ENCODE results near the gene SERGEF. TPM values are rescaled to one million over a fixed set of nuclear protein-coding genes. Genes with fewer than 3 reads are reported as not detected.

Gene SERGEF
- total RNA-seq, 1 donor from 2014 or later: 24.0 TPM

DNA sequence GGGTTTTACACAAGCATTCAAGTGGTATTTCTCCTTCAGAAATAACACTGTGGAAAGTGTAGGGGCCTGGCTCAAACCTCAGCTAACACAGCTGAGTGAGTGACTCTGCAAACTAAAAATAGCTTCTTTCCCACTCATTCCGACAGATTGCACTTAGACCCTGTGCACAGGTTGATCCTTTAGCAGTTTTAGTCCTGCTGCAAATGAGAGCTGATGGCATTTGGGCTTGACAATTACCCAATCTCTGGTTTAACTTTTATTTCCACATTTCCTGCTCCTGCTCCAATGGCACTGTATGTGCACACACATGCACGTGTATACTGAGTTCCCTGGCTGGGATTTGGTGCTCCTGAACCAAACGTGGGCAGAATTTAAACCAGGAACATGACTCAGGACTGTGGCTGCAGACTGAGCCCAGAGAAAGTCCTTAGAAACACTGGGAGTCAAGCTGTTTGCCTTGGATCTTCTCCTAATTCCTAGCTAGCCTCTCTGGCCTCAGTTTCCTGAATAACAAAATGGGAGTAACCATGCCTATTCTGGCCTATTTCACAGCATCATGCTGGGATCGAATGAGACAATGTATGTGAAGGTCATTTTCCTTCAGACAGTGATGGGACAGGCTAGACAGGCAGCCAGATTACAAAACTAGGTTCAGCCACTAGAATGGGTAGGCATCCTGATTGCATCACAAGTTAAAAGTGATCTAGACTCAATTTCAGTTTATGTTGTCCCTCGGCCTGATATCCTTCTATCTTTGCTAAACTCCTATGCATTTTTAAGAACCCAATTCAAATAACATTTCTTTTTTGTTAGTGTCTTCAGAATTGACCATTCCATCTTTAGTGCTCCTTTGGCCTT is 58.2 kb downstream of the SERGEF start:
- no peak overlapping the region for H3K4me3 Mint-ChIP-seq (ENCODE audit: unreplicated experiment)
- DNase-seq (ENCODE audit: extremely low spot score, unreplicated experiment): no peak
- H3K27me3 Mint-ChIP-seq (ENCODE audit: unreplicated experiment): no peaks in the 10 kb centered on the region
- H3K9me3 Mint-ChIP-seq (ENCODE audit: unreplicated experiment): no peaks in the 10 kb centered on the region
- H3K36me3 Mint-ChIP-seq (ENCODE audit: unreplicated experiment): peaks cover 31% of the 10 kb centered on the region
- H3K4me1 Mint-ChIP-seq (ENCODE audit: unreplicated experiment): no peaks in the 10 kb centered on the region
- no peak overlapping the region for H3K27ac Mint-ChIP-seq (ENCODE audit: unreplicated experiment)
- no peak for TF ChIP-seq CTCF (IDR thresholded peaks at IDR 0.05)

GRCh38 chr11:17952487-17952886 is 60.4 kb downstream of the SERGEF start:
- no peak overlapping the region for H3K27ac Mint-ChIP-seq (ENCODE audit: unreplicated experiment)
- peaks cover 24% of the 10 kb centered on the region for H3K36me3 Mint-ChIP-seq (ENCODE audit: unreplicated experiment)

DNA sequence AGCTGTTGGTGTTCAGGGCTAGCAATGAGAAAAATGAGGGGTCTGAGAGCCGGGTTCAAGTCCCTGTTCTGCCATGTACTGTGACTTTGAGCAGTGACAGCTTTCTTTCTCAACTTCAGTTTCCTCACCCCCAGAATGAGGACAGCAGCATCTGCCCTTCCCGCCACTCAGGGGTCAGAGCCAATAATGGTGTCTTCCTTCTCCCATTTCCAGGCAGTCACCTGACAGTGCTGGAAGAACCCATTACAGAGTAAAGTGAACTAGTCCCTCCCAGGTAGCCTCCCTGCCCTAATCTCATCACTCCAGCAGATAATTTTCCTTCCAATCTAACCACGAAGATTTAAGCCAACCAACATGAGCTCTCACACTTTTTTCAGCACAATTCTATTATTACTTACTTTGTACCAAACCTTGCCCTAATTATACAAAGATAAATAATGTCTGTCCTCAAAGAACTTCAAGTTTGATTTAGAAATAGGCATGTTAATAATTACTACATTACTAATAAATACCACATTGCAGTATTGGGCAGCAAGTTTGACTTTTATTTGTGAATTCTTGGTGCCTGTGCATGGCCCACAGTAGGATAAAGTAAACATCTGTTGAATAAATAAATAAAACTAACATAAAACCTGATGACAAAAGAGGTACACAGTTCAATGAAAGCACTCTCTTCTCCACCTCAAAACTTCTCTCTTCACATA is 61.0 kb downstream of the SERGEF start:
- Mint-ChIP-seq H3K27ac (ENCODE audit: unreplicated experiment) (no peak overlapping the region), H3K4me1 (ENCODE audit: unreplicated experiment) (no peaks in the 10 kb centered on the region), H3K27me3 (ENCODE audit: unreplicated experiment) (no peaks in the 10 kb centered on the region), H3K9me3 (ENCODE audit: unreplicated experiment) (no peaks in the 10 kb centered on the region), H3K4me3 (ENCODE audit: unreplicated experiment) (no peak overlapping the region), H3K36me3 (ENCODE audit: unreplicated experiment) (peaks cover 23% of the 10 kb centered on the region)
- no peak for TF ChIP-seq CTCF (IDR thresholded peaks at IDR 0.05)
- no peak for DNase-seq (ENCODE audit: extremely low spot score, unreplicated experiment)

More at GRCh38 chr11:17952487-17952886, 60.4 kb downstream of the SERGEF start:
- no peak for TF ChIP-seq CTCF (IDR thresholded peaks at IDR 0.05)
- DNase-seq (ENCODE audit: extremely low spot score, unreplicated experiment): no peak
- H3K9me3 Mint-ChIP-seq (ENCODE audit: unreplicated experiment): no peaks in the 10 kb centered on the region
- no peaks in the 10 kb centered on the region for H3K4me1 Mint-ChIP-seq (ENCODE audit: unreplicated experiment)
- H3K4me3 Mint-ChIP-seq (ENCODE audit: unreplicated experiment): no peak overlapping the region
- H3K27me3 Mint-ChIP-seq (ENCODE audit: unreplicated experiment): no peaks in the 10 kb centered on the region

GRCh38 chr11:17950644-17951043 is 62.2 kb downstream of the SERGEF start:
- H3K9me3 Mint-ChIP-seq (ENCODE audit: unreplicated experiment): no peaks in the 10 kb centered on the region
- no peak overlapping the region for H3K4me3 Mint-ChIP-seq (ENCODE audit: unreplicated experiment)
- H3K4me1 Mint-ChIP-seq (ENCODE audit: unreplicated experiment): no peaks in the 10 kb centered on the region
- TF ChIP-seq CTCF (IDR thresholded peaks at IDR 0.05): no peak
- no peaks in the 10 kb centered on the region for H3K27me3 Mint-ChIP-seq (ENCODE audit: unreplicated experiment)
- DNase-seq (ENCODE audit: extremely low spot score, unreplicated experiment): no peak
- H3K27ac Mint-ChIP-seq (ENCODE audit: unreplicated experiment): no peak overlapping the region
- peaks cover 19% of the 10 kb centered on the region for H3K36me3 Mint-ChIP-seq (ENCODE audit: unreplicated experiment)

GRCh38 chr11:17948296-17948695 is 64.6 kb downstream of the SERGEF start:
- DNase-seq (ENCODE audit: extremely low spot score, unreplicated experiment): no peak
- Mint-ChIP-seq H3K27me3 (ENCODE audit: unreplicated experiment) (no peaks in the 10 kb centered on the region), H3K27ac (ENCODE audit: unreplicated experiment) (no peak overlapping the region), H3K36me3 (ENCODE audit: unreplicated experiment) (peaks cover 20% of the 10 kb centered on the region), H3K4me1 (ENCODE audit: unreplicated experiment) (no peaks in the 10 kb centered on the region), H3K9me3 (ENCODE audit: unreplicated experiment) (peaks cover 17% of the 10 kb centered on the region), H3K4me3 (ENCODE audit: unreplicated experiment) (no peak overlapping the region)
- no peak for TF ChIP-seq CTCF (IDR thresholded peaks at IDR 0.05)

All from osteocyte (in vitro differentiated cells).